NCI-H69 (cell line): ENCODE data around the gene ZNF76.
"Not testable (repeated sequence)": the region's sequence is repeated elsewhere in the genome, so short reads cannot be mapped to it uniquely, and the experiment has no call there.

Experiments used
- DNase-seq: peaks from one replicate; lab custom pipeline; 2025; lab: John Stamatoyannopoulos, UW

The ZNF76 gene

DNA sequence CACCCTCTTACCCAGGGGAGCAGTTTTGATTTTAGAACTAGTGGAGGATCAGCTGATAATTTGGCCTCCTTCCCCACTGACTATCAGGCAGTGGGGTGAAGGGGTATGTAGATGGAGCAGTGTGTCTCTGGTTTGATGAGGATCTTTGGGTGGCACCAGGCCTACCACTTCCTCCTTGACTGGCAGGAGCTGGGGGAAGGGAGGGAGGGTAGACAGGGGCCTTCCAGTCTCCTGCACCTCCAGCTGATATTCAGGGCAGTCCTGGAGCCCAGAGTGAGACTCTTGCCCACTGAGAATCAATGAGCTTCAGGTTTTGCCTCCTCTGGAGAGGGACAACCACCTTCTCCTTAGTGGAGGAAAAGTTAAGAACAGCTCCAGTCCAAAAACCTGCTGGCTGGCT, 41.3 kb downstream of the ZNF76 start:
- DNase-seq: no peak

DNA sequence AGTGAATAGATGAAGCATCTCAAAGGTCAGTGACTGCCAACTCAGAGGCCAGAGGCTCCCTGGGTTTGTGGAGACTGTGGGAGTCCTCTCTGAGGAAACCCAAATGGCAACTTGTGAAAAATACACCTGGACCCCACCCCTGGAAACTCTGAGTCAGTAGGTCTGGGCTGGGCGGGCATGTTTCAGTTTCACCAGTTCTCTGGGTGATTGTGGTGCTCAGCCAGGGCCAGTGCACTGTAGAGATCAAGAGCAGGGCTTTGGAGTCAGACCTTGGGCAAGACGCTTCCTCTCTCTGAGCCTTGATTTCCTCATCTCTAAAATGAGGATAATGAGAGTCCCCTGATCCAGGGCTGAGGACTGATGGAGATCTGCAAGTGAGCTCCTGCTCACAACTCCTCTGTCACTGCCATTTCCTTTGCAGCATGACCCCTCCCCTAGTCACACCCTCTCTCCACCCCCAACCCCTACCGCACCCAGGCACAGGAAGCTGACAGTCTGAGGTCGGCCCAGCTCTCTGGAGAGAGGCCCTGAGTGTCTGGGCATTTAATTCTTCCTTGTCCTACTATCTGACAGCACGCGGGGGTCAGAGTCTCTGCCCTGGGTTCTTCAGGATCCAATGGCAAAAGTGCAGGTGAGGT, 43.2 kb downstream of the ZNF76 start:
- peak; percentile 67 for DNase-seq

DNA sequence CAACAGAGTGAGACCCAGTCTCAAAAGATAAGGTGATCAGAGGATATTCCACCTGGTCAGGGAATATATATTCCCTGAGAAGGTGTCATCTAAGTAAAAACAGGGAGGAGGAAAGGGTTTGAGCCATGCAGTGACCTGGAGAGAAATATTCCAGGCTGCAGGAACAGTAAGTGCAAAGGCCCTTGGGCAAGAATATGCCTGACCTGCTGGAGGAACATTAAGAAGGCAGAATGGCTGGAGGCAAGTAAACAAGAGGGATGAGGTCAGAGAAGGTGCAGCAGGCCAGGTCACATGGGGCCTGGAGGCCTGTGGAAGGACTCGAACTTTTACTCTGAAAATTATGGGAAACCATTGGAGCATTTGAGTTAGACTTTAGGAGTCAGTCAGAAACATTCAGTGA, 44.8 kb downstream of the ZNF76 start:
- DNase-seq: no peak

DNA sequence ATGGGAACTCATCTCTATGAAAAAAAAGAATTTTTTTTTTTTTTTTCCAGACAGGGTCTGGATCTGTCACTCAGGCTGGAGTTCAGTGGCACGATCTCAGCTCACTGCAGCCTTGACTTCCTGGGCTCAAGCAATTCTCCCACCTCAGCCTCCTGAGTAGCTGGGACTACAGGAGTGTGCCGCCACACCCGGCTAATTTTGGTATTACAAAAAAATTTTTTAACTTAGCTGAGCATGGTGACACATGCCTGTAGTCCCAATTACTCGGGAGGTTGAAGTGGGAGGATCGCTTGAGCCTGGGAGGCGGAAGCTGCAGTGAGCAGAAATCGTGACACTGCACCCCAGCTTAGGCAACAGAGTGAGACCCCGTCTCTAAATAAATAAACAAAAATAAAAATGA, 45.6 kb downstream of the ZNF76 start:
- no peak for DNase-seq

DNA sequence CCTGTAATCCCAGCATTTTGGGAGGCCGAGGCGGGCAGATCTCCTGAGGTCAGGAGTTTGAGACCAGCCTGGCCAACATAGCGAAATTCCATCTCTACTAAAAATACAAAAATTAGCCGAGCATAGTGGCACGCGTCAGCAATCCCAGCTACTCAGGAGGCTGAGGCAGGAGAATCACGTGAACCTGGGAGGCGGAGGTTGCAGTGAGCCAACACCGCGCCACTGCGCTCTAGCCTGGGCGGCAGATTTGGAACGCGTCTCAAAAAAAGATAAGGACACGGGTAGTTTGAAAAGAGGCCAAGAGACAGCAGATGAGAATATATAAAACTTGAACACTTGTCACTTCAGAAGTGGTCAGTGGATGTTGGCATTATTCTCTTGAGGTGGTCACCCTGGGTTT, 47.6 kb downstream of the ZNF76 start:
- not testable (repeated sequence) for DNase-seq

DNA sequence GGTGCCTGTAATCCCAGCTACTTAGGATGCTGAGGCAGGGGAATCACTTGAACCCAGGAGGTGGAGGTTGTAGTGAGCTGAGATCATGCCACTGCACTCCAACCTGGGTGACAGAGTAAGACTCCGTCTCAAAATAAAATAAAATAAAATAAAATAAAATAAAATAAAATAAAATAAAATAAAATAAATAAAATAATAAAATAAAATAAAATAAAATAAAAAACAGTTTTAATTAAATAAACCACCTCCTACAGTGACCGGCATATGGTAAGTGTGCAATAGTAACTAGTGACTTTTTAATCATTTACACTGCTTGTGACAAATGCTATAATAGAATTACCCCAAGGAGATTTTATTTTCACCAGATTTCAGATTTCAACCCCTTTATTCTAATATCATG, 49.0 kb downstream of the ZNF76 start:
- DNase-seq: not testable (repeated sequence)

DNA sequence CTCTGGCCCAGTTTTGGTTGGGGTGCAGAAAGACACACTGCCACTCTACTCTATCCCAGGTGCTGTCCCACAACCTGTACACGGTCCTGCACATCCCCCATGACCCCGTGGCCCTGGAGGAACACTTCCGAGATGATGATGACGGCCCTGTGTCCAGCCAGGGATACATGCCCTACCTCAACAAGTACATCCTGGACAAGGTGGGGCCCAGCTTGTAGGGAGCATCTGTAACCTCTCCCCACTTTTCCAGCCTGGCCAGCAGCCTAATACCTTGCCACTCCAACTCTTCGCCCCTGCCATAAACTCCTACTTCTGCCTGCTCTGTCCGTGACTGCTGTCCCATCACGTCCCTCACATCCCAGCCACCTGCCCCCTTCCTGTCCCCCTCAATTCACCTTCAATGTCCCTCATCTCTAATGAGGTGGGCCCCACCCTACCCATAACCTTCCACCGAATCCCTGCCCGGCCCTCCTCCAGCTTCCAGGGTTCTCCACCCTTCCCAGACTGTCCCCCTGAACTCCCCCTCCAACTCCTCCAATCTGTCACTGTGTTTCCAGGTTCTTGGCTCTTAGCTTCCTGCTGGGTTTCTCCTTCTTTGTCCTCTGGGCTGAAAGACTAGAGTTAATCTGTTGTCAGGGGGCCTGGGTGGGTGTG, 50.2 kb downstream of the ZNF76 start:
- no peak for DNase-seq

DNA sequence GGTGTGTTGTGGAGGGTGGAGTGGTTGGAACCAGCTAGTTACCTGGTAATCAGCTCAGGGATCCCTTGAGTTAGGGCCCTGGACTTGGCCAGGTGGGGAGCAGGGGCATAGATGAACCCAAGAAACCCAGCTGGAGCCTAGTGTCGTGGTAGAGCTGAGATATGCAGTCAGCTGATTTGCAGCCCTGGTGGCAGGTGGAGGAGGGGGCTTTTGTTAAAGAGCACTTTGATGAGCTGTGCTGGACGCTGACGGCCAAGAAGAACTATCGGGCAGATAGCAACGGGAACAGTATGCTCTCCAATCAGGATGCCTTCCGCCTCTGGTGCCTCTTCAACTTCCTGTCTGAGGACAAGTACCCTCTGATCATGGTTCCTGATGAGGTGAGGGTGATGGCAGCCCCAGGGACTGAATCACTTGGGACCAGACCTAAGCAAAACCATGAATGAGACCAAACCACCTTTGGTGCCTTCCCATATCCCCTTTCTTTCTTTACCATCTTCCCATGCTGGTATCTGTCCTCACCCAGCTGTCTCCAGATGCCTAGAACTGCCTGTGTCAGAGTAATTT, 50.8 kb downstream of the ZNF76 start:
- no peak for DNase-seq

DNA sequence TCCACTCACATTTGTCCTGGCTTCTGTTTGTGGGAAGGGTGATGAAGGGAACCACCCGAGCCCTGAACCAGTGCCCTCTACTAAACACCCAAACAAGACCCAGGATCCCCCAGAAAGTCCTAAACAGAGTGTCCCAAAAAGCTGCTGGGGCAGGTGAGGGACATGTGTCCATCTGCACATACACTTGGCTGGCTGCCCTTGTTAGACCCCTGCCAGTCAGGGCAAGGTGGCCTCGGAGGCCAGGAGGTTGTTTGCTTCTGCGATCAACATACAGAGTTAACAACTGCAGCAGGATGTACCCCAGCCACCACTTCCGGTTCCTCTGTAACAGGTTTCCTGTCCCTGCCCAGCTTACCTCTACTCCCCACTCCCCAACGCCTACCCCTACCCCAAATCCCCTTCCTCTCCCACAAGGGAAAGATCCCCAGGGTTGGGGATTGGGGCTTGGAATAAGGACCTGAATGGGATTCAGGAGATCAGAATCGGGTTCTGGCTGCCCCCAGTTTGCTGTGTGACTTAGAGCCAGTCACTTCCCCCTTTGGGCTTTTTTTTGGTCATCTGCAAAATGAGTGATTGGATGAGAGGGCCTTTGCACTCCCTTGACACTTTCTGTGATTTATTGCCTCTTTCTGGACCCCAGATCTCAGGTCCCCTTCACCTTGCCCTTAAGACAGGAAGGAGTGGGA, 52.0 kb downstream of the ZNF76 start:
- no peak for DNase-seq

DNA sequence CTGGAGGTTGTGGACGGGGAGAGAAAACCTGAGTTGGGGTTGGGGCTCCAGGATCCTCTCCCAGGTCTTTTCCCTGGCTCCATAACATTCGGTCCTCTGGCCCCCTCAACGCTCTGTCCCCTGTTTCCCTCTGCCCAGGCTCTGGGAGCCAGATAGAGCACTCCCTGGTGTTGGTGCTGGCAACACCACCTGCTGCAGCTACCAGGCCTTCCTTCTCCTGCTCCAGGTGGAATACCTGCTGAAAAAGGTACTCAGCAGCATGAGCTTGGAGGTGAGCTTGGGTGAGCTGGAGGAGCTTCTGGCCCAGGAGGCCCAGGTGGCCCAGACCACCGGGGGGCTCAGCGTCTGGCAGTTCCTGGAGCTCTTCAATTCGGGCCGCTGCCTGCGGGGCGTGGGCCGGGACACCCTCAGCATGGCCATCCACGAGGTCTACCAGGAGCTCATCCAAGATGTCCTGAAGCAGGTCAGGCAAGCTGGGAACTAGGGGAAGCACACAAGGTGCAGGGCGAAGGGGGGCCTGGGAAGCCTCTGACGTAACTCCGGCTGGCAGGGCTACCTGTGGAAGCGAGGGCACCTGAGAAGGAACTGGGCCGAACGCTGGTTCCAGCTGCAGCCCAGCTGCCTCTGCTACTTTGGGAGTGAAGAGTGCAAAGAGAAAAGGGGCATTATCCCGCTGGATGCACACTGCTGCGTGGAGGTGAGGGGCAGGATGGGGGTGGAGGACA, 52.7 kb downstream of the ZNF76 start:
- no peak for DNase-seq

DNA sequence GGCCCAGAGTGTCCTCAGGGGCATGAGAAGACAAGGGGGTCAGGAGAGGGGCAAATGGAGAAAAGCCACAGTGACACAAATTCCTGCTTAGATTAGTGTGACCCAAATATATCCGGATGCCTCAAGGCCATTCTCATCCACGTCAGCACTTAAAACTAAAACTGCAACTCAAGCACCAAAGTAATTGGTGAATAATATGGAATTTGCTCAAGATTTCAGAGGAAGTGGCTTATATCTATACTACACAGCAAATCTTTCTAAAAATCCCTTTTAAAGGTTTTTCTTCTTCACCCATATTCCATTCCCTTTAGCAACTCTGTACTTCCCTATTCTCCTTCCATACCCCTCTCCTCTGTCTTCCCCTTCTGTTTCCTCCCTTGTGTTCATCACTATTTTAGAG, 53.3 kb downstream of the ZNF76 start:
- DNase-seq: no peak

DNA sequence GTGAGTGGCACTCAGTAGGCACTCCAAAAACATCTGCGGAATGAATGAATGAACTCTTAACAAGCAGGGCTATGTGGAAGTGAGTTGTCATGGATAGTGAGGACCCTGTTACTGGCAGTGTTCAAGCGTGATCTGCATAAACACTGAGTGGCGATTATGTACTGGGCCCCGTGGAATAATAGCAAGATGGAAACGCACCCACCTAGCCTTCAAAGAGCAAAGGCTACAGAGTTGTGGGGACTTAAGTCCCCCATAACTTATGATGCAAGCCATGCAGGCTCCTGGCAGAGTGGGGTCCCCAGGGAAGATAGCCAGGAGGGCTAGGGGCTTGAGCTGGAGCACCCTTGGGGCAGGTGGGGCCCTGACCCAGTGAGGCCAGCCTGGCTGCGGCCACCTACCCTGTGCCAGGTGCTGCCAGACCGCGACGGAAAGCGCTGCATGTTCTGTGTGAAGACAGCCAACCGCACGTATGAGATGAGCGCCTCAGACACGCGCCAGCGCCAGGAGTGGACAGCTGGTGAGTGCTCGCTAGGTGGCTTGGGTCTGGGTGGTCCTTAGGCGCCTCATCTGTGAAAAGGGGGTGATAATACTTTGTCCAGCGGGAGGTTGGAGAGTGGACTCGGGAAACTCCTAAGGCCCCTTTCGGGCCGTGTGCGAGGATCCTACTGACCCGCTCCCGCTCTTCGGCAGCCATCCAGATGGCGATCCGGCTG, 58.1 kb downstream of the ZNF76 start:
- DNase-seq: peak; percentile 74

DNA sequence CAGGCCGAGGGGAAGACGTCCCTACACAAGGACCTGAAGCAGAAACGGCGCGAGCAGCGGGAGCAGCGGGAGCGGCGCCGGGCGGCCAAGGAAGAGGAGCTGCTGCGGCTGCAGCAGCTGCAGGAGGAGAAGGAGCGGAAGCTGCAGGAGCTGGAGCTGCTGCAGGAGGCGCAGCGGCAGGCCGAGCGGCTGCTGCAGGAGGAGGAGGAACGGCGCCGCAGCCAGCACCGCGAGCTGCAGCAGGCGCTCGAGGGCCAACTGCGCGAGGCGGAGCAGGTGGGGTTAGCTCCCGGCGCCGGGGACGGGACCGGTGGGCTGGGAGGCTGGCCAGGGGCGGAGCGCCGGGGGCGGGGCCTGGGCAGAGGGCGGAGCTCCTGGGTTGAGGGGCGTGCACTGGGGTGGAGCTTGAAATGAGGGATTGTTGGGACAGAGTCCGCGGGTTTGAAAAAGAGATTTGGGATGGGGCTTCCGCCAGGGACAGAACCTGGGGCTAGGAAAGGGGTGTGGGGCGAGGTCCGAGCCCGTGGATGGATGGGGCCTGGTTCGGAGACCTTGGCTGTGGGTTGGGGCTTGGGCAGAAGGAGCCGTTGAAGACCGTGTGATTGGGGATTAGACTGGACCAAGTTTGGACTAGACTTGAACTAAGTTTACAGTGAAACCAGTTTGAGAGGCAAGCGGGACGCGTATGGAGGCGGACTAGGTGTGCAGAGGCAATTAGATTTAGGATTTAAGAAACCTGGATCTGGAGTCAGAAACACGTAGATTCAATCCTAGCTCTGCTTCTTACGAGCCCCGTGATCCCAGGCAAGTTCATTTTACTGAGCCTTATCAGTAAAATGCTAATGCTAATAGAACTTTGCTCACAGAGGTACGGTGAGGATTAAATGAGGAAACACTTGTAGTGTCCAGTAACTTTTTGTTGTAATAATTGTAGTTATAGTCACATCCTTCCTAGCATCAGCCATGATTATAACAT, 58.9 kb downstream of the ZNF76 start:
- peak; percentile 95 for DNase-seq

DNA sequence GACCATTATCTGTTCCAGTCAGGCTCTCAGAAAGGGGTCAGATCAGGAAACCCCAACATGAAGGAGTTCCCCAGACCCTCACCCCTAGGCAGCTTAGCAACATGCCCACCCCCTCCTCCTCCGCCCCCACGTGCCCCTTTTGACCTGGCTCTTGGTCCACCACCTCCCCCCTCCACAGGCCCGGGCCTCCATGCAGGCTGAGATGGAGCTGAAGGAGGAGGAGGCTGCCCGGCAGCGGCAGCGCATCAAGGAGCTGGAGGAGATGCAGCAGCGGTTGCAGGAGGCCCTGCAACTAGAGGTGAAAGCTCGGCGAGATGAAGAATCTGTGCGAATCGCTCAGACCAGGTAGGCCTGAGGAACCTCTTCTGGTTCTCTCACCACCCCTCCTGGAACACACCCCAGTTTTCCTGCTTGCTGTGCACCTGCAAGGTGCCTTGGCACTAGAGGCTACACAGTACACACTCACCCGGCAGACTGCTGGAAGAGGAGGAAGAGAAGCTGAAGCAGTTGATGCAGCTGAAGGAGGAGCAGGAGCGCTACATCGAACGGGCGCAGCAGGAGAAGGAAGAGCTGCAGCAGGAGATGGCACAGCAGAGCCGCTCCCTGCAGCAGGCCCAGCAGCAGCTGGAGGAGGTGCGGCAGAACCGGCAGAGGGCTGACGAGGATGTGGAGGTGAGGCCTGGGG, 60.0 kb downstream of the ZNF76 start:
- DNase-seq: no peak

DNA sequence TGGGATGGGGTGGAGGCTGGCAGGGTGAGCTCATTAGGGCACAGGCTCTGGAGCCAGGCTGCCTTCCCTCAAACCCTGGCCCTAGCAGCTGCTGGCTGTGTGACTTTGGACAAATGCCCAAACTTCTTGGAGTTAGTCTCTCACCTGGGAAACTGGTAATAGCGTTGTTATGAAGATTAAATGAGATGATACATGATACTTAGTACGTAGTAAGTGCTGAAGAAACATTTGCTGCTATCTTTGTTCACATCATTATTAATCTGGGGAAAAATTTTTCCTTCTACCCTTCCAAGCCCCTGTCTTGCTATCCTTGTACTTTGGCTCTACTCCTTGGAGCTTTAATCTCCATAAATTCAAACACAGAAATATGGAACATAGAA, 60.5 kb downstream of the ZNF76 start:
- peak; percentile 39 for DNase-seq

DNA sequence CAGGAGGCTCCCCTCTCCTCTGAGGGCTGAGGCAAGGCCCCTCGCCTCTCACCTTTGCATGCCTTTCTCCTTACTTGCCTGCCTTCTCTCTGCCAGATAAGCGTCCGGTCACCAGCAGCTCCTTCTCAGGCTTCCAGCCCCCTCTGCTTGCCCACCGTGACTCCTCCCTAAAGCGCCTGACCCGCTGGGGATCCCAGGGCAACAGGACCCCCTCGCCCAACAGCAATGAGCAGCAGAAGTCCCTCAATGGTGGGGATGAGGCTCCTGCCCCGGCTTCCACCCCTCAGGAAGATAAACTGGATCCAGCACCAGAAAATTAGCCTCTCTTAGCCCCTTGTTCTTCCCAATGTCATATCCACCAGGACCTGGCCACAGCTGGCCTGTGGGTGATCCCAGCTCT, 61.6 kb downstream of the ZNF76 start:
- no peak for DNase-seq

DNA sequence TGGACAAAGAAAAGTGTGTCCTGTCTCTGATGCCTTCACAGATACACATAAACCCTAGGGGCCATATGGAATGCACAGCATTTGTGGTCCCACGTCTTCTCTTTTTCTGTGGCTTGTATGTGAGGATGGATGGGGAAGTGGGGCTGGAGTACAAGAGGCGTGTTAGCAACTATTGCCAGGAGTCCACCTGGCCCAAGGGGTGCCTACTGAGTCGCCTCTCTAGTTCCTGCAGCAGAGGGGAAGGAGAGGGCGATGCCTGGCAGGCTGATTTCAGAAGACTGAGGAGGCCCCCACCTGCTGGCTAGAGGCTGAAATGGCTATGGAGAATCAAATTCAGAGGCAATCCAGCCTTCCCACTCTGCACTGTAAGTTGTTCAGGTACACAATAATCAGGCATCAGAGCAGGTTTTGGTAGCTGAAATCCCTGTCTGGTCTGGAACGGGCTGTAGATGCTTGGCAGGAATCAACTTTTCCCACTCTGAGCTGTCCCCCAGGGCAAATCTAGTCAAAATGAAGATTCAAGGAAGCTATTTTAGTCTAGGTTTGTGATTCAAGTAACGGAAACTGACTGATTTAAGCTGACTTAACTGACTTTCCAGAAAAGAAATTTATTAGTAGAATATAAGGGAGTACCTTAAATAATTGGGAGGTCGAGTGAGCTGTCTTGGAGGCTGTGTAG, 68.0 kb downstream of the ZNF76 start:
- peak; percentile 76 for DNase-seq

DNA sequence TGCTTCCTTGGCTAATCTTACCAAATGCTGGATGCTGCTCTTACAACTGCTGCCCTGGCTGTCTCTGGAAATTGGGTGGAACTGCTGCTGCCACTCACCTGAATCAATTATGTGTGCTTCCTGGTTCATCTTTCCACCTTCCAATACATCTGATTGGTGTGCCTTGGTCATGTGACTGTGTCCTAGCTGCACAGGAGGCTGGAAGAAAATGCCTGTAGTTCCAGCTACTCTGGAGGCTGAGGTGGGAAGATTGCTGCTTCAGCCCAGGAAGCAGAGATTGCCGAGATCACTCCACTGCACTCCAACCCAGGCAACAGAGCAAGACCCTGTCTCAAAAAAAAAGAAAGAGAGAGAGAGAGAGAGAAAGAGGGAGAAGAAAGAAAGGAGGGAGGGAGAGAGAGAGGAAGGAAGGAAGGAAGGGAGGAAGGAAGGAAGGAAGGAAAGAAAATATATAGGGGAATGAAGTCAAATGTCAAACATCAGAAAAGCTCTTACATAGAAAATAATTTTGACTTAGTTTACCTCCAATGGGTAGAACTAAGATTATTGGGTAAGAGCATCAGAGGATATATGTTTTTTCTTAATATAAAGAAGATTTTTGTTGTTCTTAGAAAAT, 68.7 kb downstream of the ZNF76 start:
- DNase-seq: no peak

DNA sequence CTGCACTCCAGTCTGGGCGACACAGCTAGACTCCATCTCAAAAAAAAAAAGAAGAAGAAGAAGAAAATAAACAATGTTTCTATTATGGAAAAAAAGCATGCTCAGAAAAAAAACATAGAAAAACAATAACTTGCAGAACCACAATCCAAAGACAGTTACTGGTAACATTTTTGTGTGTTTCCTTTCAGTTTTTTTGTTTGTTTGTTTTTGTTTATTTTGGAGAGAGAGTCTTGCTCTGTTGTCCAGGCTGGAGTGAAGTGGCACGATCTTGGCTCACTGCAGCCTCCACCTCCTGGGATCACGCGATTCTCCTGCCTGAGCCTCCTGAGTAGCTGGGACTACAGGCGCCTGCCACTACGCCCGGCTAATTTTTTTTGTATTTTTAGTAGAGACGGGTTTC, 69.4 kb downstream of the ZNF76 start:
- not testable (repeated sequence) for DNase-seq
